ENCODE data around the gene ACTBL2.
"Not testable (repeated sequence)": the region's sequence is repeated elsewhere in the genome, so short reads cannot be mapped to it uniquely, and the experiment has no call there.

ACTBL2 gene

GRCh38 chr5:57482671-57483106, at the start of gene ACTBL2:
Gene ACTBL2 (minus strand): TSS chr5:57482811. CDS start chr5:57482707, 104 bp downstream.
- no peak for DNase-seq (ENCODE audit: low read depth)

- DNase-seq (ENCODE audit: low read depth) = no peak
Observed at GRCh38 chr5:57531333-57531732, 48.7 kb upstream of the ACTBL2 start.

- no peak for DNase-seq (ENCODE audit: low read depth)
Observed at GRCh38 chr5:57529864-57530263, 47.3 kb upstream of the ACTBL2 start.

- no peak for DNase-seq (ENCODE audit: low read depth)
Observed at GRCh38 chr5:57527870-57528269, 45.3 kb upstream of the ACTBL2 start.

GRCh38 chr5:57524348-57525060, 41.9 kb upstream of the ACTBL2 start:
- no peak for DNase-seq (ENCODE audit: low read depth)

- not testable (repeated sequence) for DNase-seq (ENCODE audit: low read depth)
Observed at GRCh38 chr5:57522477-57522876, 39.9 kb upstream of the ACTBL2 start.

GRCh38 chr5:57518415-57518814, 35.8 kb upstream of the ACTBL2 start:
- DNase-seq (ENCODE audit: low read depth) = not testable (repeated sequence)

- DNase-seq (ENCODE audit: low read depth) = no peak
Observed at GRCh38 chr5:57517250-57517649, 34.6 kb upstream of the ACTBL2 start.

GRCh38 chr5:57513785-57514184, 31.2 kb upstream of the ACTBL2 start:
- no peak for DNase-seq (ENCODE audit: low read depth)

- DNase-seq (ENCODE audit: low read depth) = no peak
Observed at GRCh38 chr5:57511321-57511720, 28.7 kb upstream of the ACTBL2 start.

- DNase-seq (ENCODE audit: low read depth) = no peak
Observed at GRCh38 chr5:57509501-57510260, 27.1 kb upstream of the ACTBL2 start.

- DNase-seq (ENCODE audit: low read depth) = no peak
Observed at GRCh38 chr5:57508211-57508610, 25.6 kb upstream of the ACTBL2 start.

GRCh38 chr5:57505272-57506200, 22.9 kb upstream of the ACTBL2 start:
- no peak for DNase-seq (ENCODE audit: low read depth)

GRCh38 chr5:57504357-57504756, 21.7 kb upstream of the ACTBL2 start:
- DNase-seq (ENCODE audit: low read depth) = no peak

- no peak for DNase-seq (ENCODE audit: low read depth)
Observed at GRCh38 chr5:57503433-57503832, 20.8 kb upstream of the ACTBL2 start.

GRCh38 chr5:57501414-57502201, 19.0 kb upstream of the ACTBL2 start:
- DNase-seq (ENCODE audit: low read depth) = no peak

GRCh38 chr5:57499262-57500050, 16.8 kb upstream of the ACTBL2 start:
- peak; percentile 36 for DNase-seq (ENCODE audit: low read depth)

GRCh38 chr5:57497733-57498132, 15.1 kb upstream of the ACTBL2 start:
- no peak for DNase-seq (ENCODE audit: low read depth)

- DNase-seq (ENCODE audit: low read depth) = no peak
Observed at GRCh38 chr5:57495285-57496086, 12.9 kb upstream of the ACTBL2 start.
